B cell (primary cell): ENCODE data around the gene SLC25A43. TPM values are rescaled to one million over a fixed set of nuclear protein-coding genes. Genes with fewer than 3 reads are reported as not detected.

Experiments
- ATAC-seq: fragments of 200-7000 bp; cut with Tn5 transposase; one replicate; pipeline ENCODE4 v1.10.0; 2021; ENCODE audit warnings: low read depth, mild to moderate bottlenecking, moderate number of reproducible peaks, moderate library complexity
- CTCF ChIA-PET: fragments of 350-600 bp; sonication (Branson Sonifier 250); formaldehyde crosslinking; loops from one replicate; lab custom pipeline; 2021; ENCODE audit warnings: antibody characterized with exemption, inconsistent platforms; lab: Charles Lee
- POLR2A ChIA-PET: fragments of 350-600 bp; sonication (Branson Sonifier 250); formaldehyde crosslinking; loops from one replicate; lab custom pipeline; 2021; ENCODE audit warnings: antibody characterized with exemption; lab: Charles Lee
- DNase-seq: peaks from one replicate; pipeline ENCODE4 v3.0.0; 2013
- H2AFZ ChIP-seq: 2 replicates; pipeline ENCODE4 v1.6.1; 2012; ENCODE audit warnings: mild to moderate bottlenecking, low read depth, low read length; ENCODE audit not compliant: insufficient read depth, poor library complexity, severe bottlenecking
- H3K27ac ChIP-seq, 2 donors: 1 replicate in 1 of 2; 2 replicates in 1 of 2; pipeline ENCODE4 v1.5.1; 2012 to 2013; ENCODE audit warnings: low read length in 2 of 2, mild to moderate bottlenecking in 2 of 2, moderate library complexity in 1 of 2
- H3K27me3 ChIP-seq, 4 experiments: fragments of 200-600 bp in 1 of 4; sonication (generic) in 1 of 4; replicated peaks in 1 of 4; 1 replicate in 2 of 4; 2 replicates in 2 of 4; pipeline versions ENCODE4 v1.6.1 to v1.7.0; 2013 to 2016; ENCODE audit warnings: low read length in 3 of 4, mild to moderate bottlenecking in 2 of 4, mixed read lengths in 1 of 4, moderate library complexity in 1 of 4; ENCODE audit not compliant: insufficient read depth in 4 of 4, control insufficient read depth in 3 of 4; ENCODE audit errors: control extremely low read depth in 1 of 4
- H3K36me3 ChIP-seq, 2 experiments: replicated peaks in 1 of 2; 1 replicate in 1 of 2; 2 replicates in 1 of 2; pipeline versions ENCODE4 v1.6.1 to v1.7.1; 2013; ENCODE audit warnings: low read length in 1 of 2; ENCODE audit not compliant: insufficient read depth in 2 of 2, control insufficient read depth in 1 of 2; ENCODE audit errors: control extremely low read depth in 1 of 2, extremely low read depth in 1 of 2
- H3K4me1 ChIP-seq, 2 donors: fragments of 200-600 bp in 1 of 2; sonication (generic) in 1 of 2; 1 replicate in 1 of 2; 2 replicates in 1 of 2; pipeline versions ENCODE4 v1.5.1 to v1.6.1; 2013 to 2017; ENCODE audit warnings: low read length in 2 of 2; ENCODE audit not compliant: control insufficient read depth in 2 of 2, insufficient read depth in 2 of 2
- H3K4me2 ChIP-seq: replicated peaks from 2 replicates; pipeline ENCODE3; 2012; ENCODE audit warnings: mild to moderate bottlenecking, low read depth, low read length; ENCODE audit not compliant: poor library complexity, severe bottlenecking
- H3K4me3 ChIP-seq, 5 experiments: fragments of 200-600 bp in 1 of 5; sonication (generic) in 1 of 5; 1 replicate in 3 of 5; 2 replicates in 2 of 5; pipeline versions ENCODE4 v1.5.1 to v1.7.0; 2011 to 2016; ENCODE audit warnings: low read length in 4 of 5, mild to moderate bottlenecking in 4 of 5, low read depth in 2 of 5, control low read depth in 1 of 5, moderate library complexity in 1 of 5; ENCODE audit not compliant: insufficient read depth in 1 of 5; ENCODE audit errors: control extremely low read depth in 1 of 5, extremely low read depth in 1 of 5
- H3K79me2 ChIP-seq: fragments of 200-600 bp; sonication (generic); one replicate; pipeline ENCODE4 v1.6.0; 2016; ENCODE audit warnings: low read length; ENCODE audit not compliant: control insufficient read depth, insufficient read depth
- H3K9ac ChIP-seq: fragments of 200-600 bp; sonication (generic); 2 replicates; pipeline ENCODE4 v1.6.1; 2017; ENCODE audit warnings: mild to moderate bottlenecking, low read length, moderate library complexity
- H3K9me3 ChIP-seq, 3 donors: one replicate each; pipeline versions ENCODE4 v1.6.1 to v1.7.1; 2013; ENCODE audit warnings: low read length in 2 of 3; ENCODE audit not compliant: control insufficient read depth in 2 of 3, insufficient read depth in 1 of 3; ENCODE audit errors: control extremely low read depth in 1 of 3
- H4K20me1 ChIP-seq: 2 replicates; pipeline ENCODE4 v1.6.0; 2012; ENCODE audit warnings: mild to moderate bottlenecking, low read length; ENCODE audit not compliant: insufficient read depth, control insufficient read depth, poor library complexity, severe bottlenecking
- H3K27ac Mint-ChIP-seq: one replicate; pipeline ENCODE4 v1.8.0; 2021; ENCODE audit warnings: mixed read lengths
- H3K27me3 Mint-ChIP-seq: one replicate; pipeline ENCODE4 v1.8.0; 2021; ENCODE audit warnings: mixed read lengths
- H3K4me1 Mint-ChIP-seq: one replicate; pipeline ENCODE4 v1.8.0; 2021; ENCODE audit warnings: mixed read lengths
- H3K4me3 Mint-ChIP-seq: one replicate; pipeline ENCODE4 v1.8.0; 2021; ENCODE audit warnings: mixed read lengths
- H3K9me3 Mint-ChIP-seq: one replicate; pipeline ENCODE4 v1.8.0; 2022; ENCODE audit warnings: mixed read lengths; ENCODE audit not compliant: insufficient read depth
- CTCF ChIP-seq: fragments of 200-600 bp; IDR thresholded peaks from one replicate; pipeline ENCODE4 v1.8.0; 2022; ENCODE audit warnings: antibody characterized with exemption, mild to moderate bottlenecking
- EZH2 ChIP-seq: IDR thresholded peaks from 2 replicates; pipeline ENCODE4 v1.6.1; 2012; ENCODE audit warnings: borderline replicate concordance, low read depth, mild to moderate bottlenecking, moderate library complexity, low read length; ENCODE audit not compliant: insufficient read depth, poor library complexity, severe bottlenecking
- WGBS: methylation state at CpG from one replicate; pipeline ENCODE4 v1.1.5; 2013; ENCODE audit warnings: missing lambda C conversion rate; ENCODE audit not compliant: insufficient coverage; 5-methylcytosine and 5-hydroxymethylcytosine counted together
- intact Hi-C: fragments of 100-400 bp; cut with micrococcal nuclease; formaldehyde crosslinking; loops from one replicate; pipeline ENCODE4 v1.10.0; 2022
- polyA plus RNA-seq: library from polyadenylated mRNA; depleted of rRNA; stranded (reverse); fragments of >200 nt; gene quantifications from 2 replicates; pipeline ENCODE4 v1.2.3, GENCODE V29; 2012
- total RNA-seq, 2 donors: library from RNA; stranded (reverse); fragments of 120-200 nt in 1 of 2; gene quantifications; 1 replicate in 1 of 2; 2 replicates in 1 of 2; pipeline versions ENCODE4 v1.2.3 to v1.2.4, GENCODE V29; 2013 to 2022

Gene SLC25A43
- total and polyA plus RNA-seq, 2 donors (not counting 1 experiment from before 2014, with no cell fraction given): 9.1 to 11.2 TPM

GRCh38 chrX:119488749-119489148, 89.6 kb downstream of the SLC25A43 start:
- H3K4me3 ChIP-seq: no peak overlapping the region
- DNase-seq (peak; percentile 56), ATAC-seq (no peak)
- no peak overlapping the region for H3K27ac Mint-ChIP-seq
- no peaks in the 10 kb centered on the region for H4K20me1 ChIP-seq
- no peaks in the 10 kb centered on the region for H3K79me2 ChIP-seq
- H2AFZ ChIP-seq: no peak overlapping the region
- H3K9me3 Mint-ChIP-seq: no peaks in the 10 kb centered on the region
- no peaks in the 10 kb centered on the region for H3K9me3 ChIP-seq
- H3K27me3 Mint-ChIP-seq: no peaks in the 10 kb centered on the region
- ChIA-PET POLR2A (no interaction called here), CTCF (interaction anchor here (0.6 to 2.3 kb wide), 11 partner anchors 15 to 399 kb away, joined by 3 to 12 read pairs (median 3); no protein-coding TSS in a partner anchor)
- H3K4me3 Mint-ChIP-seq: no peak overlapping the region
- intact Hi-C loops: loop anchor here (1.0 to 2.0 kb wide), 2 partner anchors 24 to 392 kb away; no protein-coding TSS in a partner anchor
- no peaks in the 10 kb centered on the region for H3K4me1 ChIP-seq
- H3K27ac ChIP-seq: no peak overlapping the region
- no peaks in the 10 kb centered on the region for H3K27me3 ChIP-seq
- H3K4me1 Mint-ChIP-seq: peaks cover 2% of the 10 kb centered on the region
- WGBS: no CpG with 5 or more reads among the region's 8 CpGs
- H3K36me3 ChIP-seq: no peaks in the 10 kb centered on the region
- no peak overlapping the region for H3K4me2 ChIP-seq
- H3K9ac ChIP-seq: no peak overlapping the region
- no peak for TF ChIP-seq EZH2
- peak; percentile 67 for TF ChIP-seq CTCF

GRCh38 chrX:119489212-119490074, 90.3 kb downstream of the SLC25A43 start:
- 75% methylated on average over 3 of the region's 13 CpGs for WGBS
- H3K4me1 Mint-ChIP-seq: peaks cover 2% of the 10 kb centered on the region
- no peaks in the 10 kb centered on the region for H3K27me3 Mint-ChIP-seq

More at GRCh38 chrX:119489212-119490074, 90.3 kb downstream of the SLC25A43 start:
- Histone ChIP-seq H3K9me3 (no peaks in the 10 kb centered on the region), H3K4me1 (no peaks in the 10 kb centered on the region), H3K36me3 (no peaks in the 10 kb centered on the region), H4K20me1 (no peaks in the 10 kb centered on the region), H3K4me2 (no peak overlapping the region), H3K9ac (no peak overlapping the region), H2AFZ (no peak overlapping the region), H3K27me3 (no peaks in the 10 kb centered on the region), H3K79me2 (no peaks in the 10 kb centered on the region), H3K27ac (no peak overlapping the region), H3K4me3 (no peak overlapping the region)
- TF ChIP-seq CTCF (no peak), EZH2 (no peak)
- H3K4me3 Mint-ChIP-seq: no peak overlapping the region
- H3K27ac Mint-ChIP-seq: no peak overlapping the region
- no peak for ATAC-seq
- H3K9me3 Mint-ChIP-seq: no peaks in the 10 kb centered on the region
- no peak for DNase-seq
- ChIA-PET CTCF (interaction anchor here (0.9 to 2.3 kb wide), 8 partner anchors 23 to 290 kb away, joined by 3 to 12 read pairs (median 4); no protein-coding TSS in a partner anchor), POLR2A (no interaction called here)
- intact Hi-C loops: loop anchor here (2.0 kb wide), 1 partner anchor 391 kb away; no protein-coding TSS in a partner anchor
